Measurements from ENCODE around the gene TMEM108.

Gene TMEM108

GRCh38 chr3:133280586-133280985 is 242.4 kb downstream of the TMEM108 start:
- no peak for DNase-seq (ENCODE audit: extremely low read depth, insufficient read length)
- no peak for TF ChIP-seq CTCF (IDR thresholded peaks at IDR 0.05; ENCODE audit: insufficient read depth, low read length, poor library complexity, severe bottlenecking)
- Histone ChIP-seq H3K4me3 (replicated peaks; ENCODE audit: low read depth, low read length) (no peak overlapping the region), H3K27me3 (replicated peaks; ENCODE audit: control insufficient read depth, insufficient read depth, low read length) (no peaks in the 10 kb centered on the region), H3K36me3 (ENCODE audit: control insufficient read depth, insufficient read depth, low read length) (no peaks in the 10 kb centered on the region)

- H3K36me3 ChIP-seq (ENCODE audit: control insufficient read depth, insufficient read depth, low read length), result no peaks in the 10 kb centered on the region
- DNase-seq (ENCODE audit: extremely low read depth, insufficient read length), result no peak
- TF ChIP-seq CTCF (IDR thresholded peaks at IDR 0.05; ENCODE audit: insufficient read depth, low read length, poor library complexity, severe bottlenecking), result no peak
- H3K4me3 ChIP-seq (replicated peaks; ENCODE audit: low read depth, low read length), result no peak overlapping the region
- no peaks in the 10 kb centered on the region for H3K27me3 ChIP-seq (replicated peaks; ENCODE audit: control insufficient read depth, insufficient read depth, low read length)
Measured at GRCh38 chr3:133282236-133282635, 244.0 kb downstream of the TMEM108 start.

GRCh38 chr3:133283958-133284807 is 246.0 kb downstream of the TMEM108 start:
- H3K27me3 ChIP-seq (replicated peaks; ENCODE audit: control insufficient read depth, insufficient read depth, low read length), result no peaks in the 10 kb centered on the region
- no peak overlapping the region for H3K4me3 ChIP-seq (replicated peaks; ENCODE audit: low read depth, low read length)
- no peak for DNase-seq (ENCODE audit: extremely low read depth, insufficient read length)
- TF ChIP-seq CTCF (IDR thresholded peaks at IDR 0.05; ENCODE audit: insufficient read depth, low read length, poor library complexity, severe bottlenecking), result peak; percentile 3
- H3K36me3 ChIP-seq (ENCODE audit: control insufficient read depth, insufficient read depth, low read length), result no peaks in the 10 kb centered on the region

- Histone ChIP-seq H3K36me3 (ENCODE audit: control insufficient read depth, insufficient read depth, low read length) (no peaks in the 10 kb centered on the region), H3K4me3 (replicated peaks; ENCODE audit: low read depth, low read length) (no peak overlapping the region), H3K27me3 (replicated peaks; ENCODE audit: control insufficient read depth, insufficient read depth, low read length) (no peaks in the 10 kb centered on the region)
- TF ChIP-seq CTCF (IDR thresholded peaks at IDR 0.05; ENCODE audit: insufficient read depth, low read length, poor library complexity, severe bottlenecking), result no peak
- no peak for DNase-seq (ENCODE audit: extremely low read depth, insufficient read length)
Measured at GRCh38 chr3:133289322-133289721, 251.1 kb downstream of the TMEM108 start.

- DNase-seq (ENCODE audit: extremely low read depth, insufficient read length), result no peak
- Histone ChIP-seq H3K4me3 (replicated peaks; ENCODE audit: low read depth, low read length) (no peak overlapping the region), H3K36me3 (ENCODE audit: control insufficient read depth, insufficient read depth, low read length) (no peaks in the 10 kb centered on the region), H3K27me3 (replicated peaks; ENCODE audit: control insufficient read depth, insufficient read depth, low read length) (no peaks in the 10 kb centered on the region; the same call in 1 of the 2 replicates)
- no peak for TF ChIP-seq CTCF (IDR thresholded peaks at IDR 0.05; ENCODE audit: insufficient read depth, low read length, poor library complexity, severe bottlenecking)
Measured at GRCh38 chr3:133292296-133292695, 254.1 kb downstream of the TMEM108 start.

Data from GM06990 (cell line).